HepG2 (cell line): ENCODE measurements around the gene WBP2NL. TPM values are rescaled to one million over a fixed set of nuclear protein-coding genes. Genes with fewer than 3 reads are reported as not detected.

ENCODE experiments used
- ELF3 ChIP-seq: IDR thresholded peaks from 2 replicates; pipeline ENCODE4 v1.6.1; 2016; ENCODE audit warnings: missing genetic modification reagents, missing compliant biosample characterization
- ETV6 ChIP-seq: sonication (generic); formaldehyde crosslinking; conservative IDR thresholded peaks from 2 replicates; pipeline ENCODE4 v1.4.0; 2020; ENCODE audit warnings: missing genetic modification reagents
- HMGXB3 ChIP-seq: sonication (generic); formaldehyde crosslinking; IDR thresholded peaks from 2 replicates; pipeline ENCODE4 v1.4.0; 2020; ENCODE audit warnings: missing genetic modification reagents, borderline replicate concordance
- HNRNPH1 ChIP-seq: fragments of 200-400 bp; formaldehyde crosslinking; optimal IDR thresholded peaks from 2 replicates; pipeline ENCODE3; 2017; ENCODE audit warnings: mild to moderate bottlenecking, low read depth, low read length
- IRX3 ChIP-seq: sonication (generic); formaldehyde crosslinking; IDR thresholded peaks from 2 replicates; pipeline ENCODE4 v1.8.1; 2023; ENCODE audit warnings: mild to moderate bottlenecking, low read depth, missing genetic modification reagents, borderline replicate concordance
- MTF1 ChIP-seq: sonication (generic); formaldehyde crosslinking; IDR thresholded peaks from 2 replicates; pipeline ENCODE4 v1.5.0; 2020; ENCODE audit warnings: missing genetic modification reagents
- MXI1 ChIP-seq: IDR thresholded peaks from 3 replicates; pipeline ENCODE4 v1.6.1; 2012; ENCODE audit warnings: low read depth, low read length, inconsistent platforms, borderline replicate concordance
- PCBP1 ChIP-seq: fragments of 200-400 bp; formaldehyde crosslinking; IDR thresholded peaks from 2 replicates; pipeline ENCODE4 v1.6.1; 2017; ENCODE audit warnings: mild to moderate bottlenecking, low read depth, low read length, borderline replicate concordance
- SP5 ChIP-seq: IDR thresholded peaks from 2 replicates; pipeline ENCODE4 v1.6.1; 2016; ENCODE audit warnings: low read depth, borderline replicate concordance
- THYN1 ChIP-seq: sonication (generic); formaldehyde crosslinking; IDR thresholded peaks from 2 replicates; pipeline ENCODE4 v1.8.1; 2023; ENCODE audit warnings: low read depth, mild to moderate bottlenecking, moderate library complexity, missing genetic modification reagents, borderline replicate concordance
- ZBTB26 ChIP-seq: IDR thresholded peaks from 2 replicates; pipeline ENCODE4 v1.6.1; 2016; ENCODE audit warnings: missing compliant biosample characterization, missing genetic modification reagents, borderline replicate concordance
- ZNF207 ChIP-seq: fragments of 450-650 bp; IDR thresholded peaks from 2 replicates; pipeline ENCODE4 v1.6.1; 2016; ENCODE audit warnings: antibody characterized with exemption, borderline replicate concordance
- ZNF414 ChIP-seq: sonication (generic); formaldehyde crosslinking; IDR thresholded peaks from 2 replicates; pipeline ENCODE4 v1.5.0; 2020; ENCODE audit warnings: missing genetic modification reagents
- ZSCAN5A ChIP-seq: sonication (generic); formaldehyde crosslinking; IDR thresholded peaks from 2 replicates; pipeline ENCODE4 v1.8.0; 2022; ENCODE audit warnings: mild to moderate bottlenecking, missing genetic modification reagents, borderline replicate concordance
- polyA plus RNA-seq, 8 experiments: library from polyadenylated mRNA; depleted of rRNA in 3 of 8; stranded (reverse) in 7 of 8; unstranded in 1 of 8; fragments of >200 nt; fragmentation: Illumina TruSeq in 4 of 8; extraction: Trizol in 4 of 8; gene quantifications; 2 replicates each; pipeline versions ENCODE4 v1.2.1 to v1.2.3, GENCODE V29; 2011 to 2016; ENCODE audit warnings: low read depth in 4 of 8, missing spikeins in 1 of 8, mixed read lengths in 1 of 8; ENCODE audit not compliant: insufficient read depth in 1 of 8
- total RNA-seq, 5 experiments: library from RNA; depleted of rRNA; stranded (reverse); fragments of >200 nt; fragmentation: Illumina TruSeq; extraction: Trizol; gene quantifications; 2 replicates each; pipeline ENCODE4 v1.2.3, GENCODE V29; 2016; ENCODE audit warnings: low read depth in 1 of 5
- TF ChIP-seq, protein P1 (sequence below): sonication (generic); formaldehyde crosslinking; IDR thresholded peaks from 2 replicates; pipeline ENCODE4 v1.5.1; 2020; ENCODE audit warnings: mild to moderate bottlenecking, moderate library complexity, missing genetic modification reagents
- TF ChIP-seq, protein P2 (sequence below): IDR thresholded peaks from 2 replicates; pipeline ENCODE4 v1.6.1; 2016; ENCODE audit warnings: low read depth

Gene WBP2NL
- total and polyA plus RNA-seq, 2 of the 13 experiments (the other 11 are each of a cell fraction or from before 2014, with no cell fraction given): not detected

DNA sequence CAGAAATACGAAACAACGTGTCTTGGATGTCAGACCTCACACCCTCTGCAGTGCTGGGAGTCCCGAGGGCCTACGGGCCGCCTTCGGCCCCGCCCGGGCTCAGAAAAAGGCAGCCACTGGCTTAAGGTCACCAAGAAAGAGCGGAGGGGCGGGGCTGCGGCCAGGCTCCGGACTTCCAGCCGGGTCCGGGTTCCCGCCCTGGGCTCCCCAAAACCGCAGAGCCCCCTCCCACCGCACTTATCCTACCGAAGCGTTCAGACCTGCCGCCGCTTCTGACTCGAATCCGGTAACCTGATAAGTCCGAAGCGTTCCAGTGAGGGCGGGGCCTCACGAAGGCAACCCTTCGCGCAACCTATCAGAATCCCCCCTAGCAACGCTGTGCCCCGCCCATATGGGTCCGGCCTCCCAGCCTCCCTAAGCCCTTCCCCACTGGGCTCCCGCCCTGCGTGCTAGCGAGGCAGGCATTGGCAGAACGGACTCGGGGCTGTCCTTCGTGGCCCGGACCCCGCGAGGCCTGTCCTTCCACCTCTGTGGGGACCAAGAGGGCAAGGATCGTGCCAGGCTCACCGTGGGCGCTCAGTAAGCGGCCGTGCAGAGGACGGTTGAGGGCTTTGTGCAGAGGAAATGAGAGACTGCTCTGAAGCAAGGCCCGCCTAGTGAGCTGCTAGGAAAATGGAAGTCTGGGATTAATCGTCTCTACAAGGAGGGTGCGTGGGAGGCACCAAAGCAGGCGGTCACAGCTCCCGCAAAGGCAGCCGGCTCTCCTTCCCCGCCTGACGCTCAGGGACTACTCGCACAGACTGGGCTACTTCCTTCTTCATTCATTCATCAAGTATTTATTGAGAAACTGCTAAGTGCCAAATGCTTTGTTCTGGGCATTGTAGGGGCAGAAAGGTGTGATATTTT lies 72.2 kb downstream of the WBP2NL start, which contains the start of gene NAGA (continued):
- TF ChIP-seq ZNF207 (no peak), ELF3 (CRISPR knock-in tag) (no peak; the same call in 1 of the 2 replicates), SP5 (CRISPR knock-in tag) (no peak), HNRNPH1 (no peak), MXI1 (peak; percentile 61; the same call in 1 of the 3 replicates), THYN1 (CRISPR knock-in tag) (peak; percentile 49; the same call in 1 of the 2 replicates), MTF1 (CRISPR knock-in tag) (no peak), ZSCAN5A (CRISPR knock-in tag) (no peak; the same call in 1 of the 2 replicates), ZNF414 (CRISPR knock-in tag) (no peak; the same call in 1 of the 2 replicates), ETV6 (CRISPR knock-in tag) (no peak; the same call in 1 of the 2 replicates), HMGXB3 (CRISPR knock-in tag) (peak; percentile 68), IRX3 (CRISPR knock-in tag) (peak; percentile 91; the same call in 1 of the 2 replicates), ZBTB26 (CRISPR knock-in tag) (peak; percentile 68; the same call in 1 of the 2 replicates), PCBP1 (0 out of 2 replicates have a peak, but pooled peaks have one; percentile 46)
- TF ChIP-seq, protein P1, sequence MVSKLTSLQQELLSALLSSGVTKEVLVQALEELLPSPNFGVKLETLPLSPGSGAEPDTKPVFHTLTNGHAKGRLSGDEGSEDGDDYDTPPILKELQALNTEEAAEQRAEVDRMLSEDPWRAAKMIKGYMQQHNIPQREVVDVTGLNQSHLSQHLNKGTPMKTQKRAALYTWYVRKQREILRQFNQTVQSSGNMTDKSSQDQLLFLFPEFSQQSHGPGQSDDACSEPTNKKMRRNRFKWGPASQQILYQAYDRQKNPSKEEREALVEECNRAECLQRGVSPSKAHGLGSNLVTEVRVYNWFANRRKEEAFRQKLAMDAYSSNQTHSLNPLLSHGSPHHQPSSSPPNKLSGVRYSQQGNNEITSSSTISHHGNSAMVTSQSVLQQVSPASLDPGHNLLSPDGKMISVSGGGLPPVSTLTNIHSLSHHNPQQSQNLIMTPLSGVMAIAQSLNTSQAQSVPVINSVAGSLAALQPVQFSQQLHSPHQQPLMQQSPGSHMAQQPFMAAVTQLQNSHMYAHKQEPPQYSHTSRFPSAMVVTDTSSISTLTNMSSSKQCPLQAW (CRISPR knock-in tag): peak; percentile 94
- TF ChIP-seq, protein P2, sequence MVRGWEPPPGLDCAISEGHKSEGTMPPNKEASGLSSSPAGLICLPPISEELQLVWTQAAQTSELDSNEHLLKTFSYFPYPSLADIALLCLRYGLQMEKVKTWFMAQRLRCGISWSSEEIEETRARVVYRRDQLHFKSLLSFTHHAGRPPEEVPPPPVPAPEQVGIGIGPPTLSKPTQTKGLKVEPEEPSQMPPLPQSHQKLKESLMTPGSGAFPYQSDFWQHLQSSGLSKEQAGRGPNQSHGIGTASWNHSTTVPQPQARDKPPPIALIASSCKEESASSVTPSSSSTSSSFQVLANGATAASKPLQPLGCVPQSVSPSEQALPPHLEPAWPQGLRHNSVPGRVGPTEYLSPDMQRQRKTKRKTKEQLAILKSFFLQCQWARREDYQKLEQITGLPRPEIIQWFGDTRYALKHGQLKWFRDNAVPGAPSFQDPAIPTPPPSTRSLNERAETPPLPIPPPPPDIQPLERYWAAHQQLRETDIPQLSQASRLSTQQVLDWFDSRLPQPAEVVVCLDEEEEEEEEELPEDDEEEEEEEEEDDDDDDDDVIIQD (CRISPR knock-in tag): peak; percentile 60; the same call in 1 of the 2 replicates
